ENCODE measurements around the gene ZNF281.

The ZNF281 gene

DNA sequence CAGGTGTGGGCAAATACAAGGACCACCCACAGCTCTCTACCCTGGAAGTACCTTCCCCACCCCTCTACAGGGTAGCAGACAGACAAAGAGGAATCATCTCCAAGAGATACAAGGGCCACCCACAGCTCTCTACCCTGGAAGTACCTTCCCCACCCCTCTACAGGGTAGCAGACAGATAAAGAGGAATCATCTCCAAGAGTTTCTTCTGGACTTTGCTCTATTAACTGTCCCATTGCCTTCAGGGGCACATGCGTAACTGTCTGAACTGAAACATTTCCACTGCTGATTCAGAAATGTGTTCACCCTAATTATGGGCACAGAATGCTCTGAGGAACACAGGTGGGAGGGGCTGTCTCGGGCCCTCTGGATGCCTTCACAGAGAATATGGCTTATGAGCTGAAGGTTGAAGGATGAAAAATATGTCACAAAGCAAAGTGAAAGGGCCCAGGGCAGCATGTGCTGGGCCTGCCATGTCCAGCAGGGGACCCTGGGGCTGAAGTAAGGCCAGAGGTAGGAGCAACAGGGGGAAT lies 43.9 kb downstream of the ZNF281 start:
- Histone ChIP-seq H4K8ac (ENCODE audit: low read depth, low read length) (no peak overlapping the region), H3K4me1 (ENCODE audit: control insufficient read depth in 2 of 2, insufficient read depth in 1 of 2, low read depth in 1 of 2, low read length in 2 of 2) (peaks cover 15 to 27% of the 10 kb centered on the region in 2 donors), H3K27ac (replicated peaks; ENCODE audit: low read length) (no peak overlapping the region), H3K4ac (ENCODE audit: low read length) (no peak overlapping the region), H3K23ac (ENCODE audit: low read depth, low read length, poor library complexity) (no peak overlapping the region), H3K9me3 (replicated peaks in 1 of 2; ENCODE audit: control insufficient read depth in 2 of 2, insufficient read depth in 1 of 2, low read depth in 1 of 2, low read length in 2 of 2) (no peaks in the 10 kb centered on the region), H3K4me2 (ENCODE audit: insufficient read depth, low read length, poor library complexity, severe bottlenecking) (no peak overlapping the region), H2BK120ac (ENCODE audit: low read depth, low read length) (no peak overlapping the region), H2BK5ac (ENCODE audit: low read length) (no peak overlapping the region), H3K36me3 (replicated peaks in 1 of 2; ENCODE audit: control insufficient read depth in 2 of 2, insufficient read depth in 2 of 2, low read length in 2 of 2) (no peaks in the 10 kb centered on the region), H2AFZ (ENCODE audit: low read length) (no peak overlapping the region), H2AK5ac (ENCODE audit: low read depth, low read length) (no peak overlapping the region), H2BK15ac (ENCODE audit: low read length) (no peak overlapping the region), H3K9ac (ENCODE audit: low read depth, low read length, poor library complexity) (no peak overlapping the region), H2BK12ac (ENCODE audit: low read length) (no peak overlapping the region), H3K4me3 (ENCODE audit: low read length in 2 of 2) (no peak overlapping the region), H3K14ac (ENCODE audit: low read length) (no peak overlapping the region), H4K91ac (ENCODE audit: low read depth, low read length, poor library complexity) (no peak overlapping the region), H3K18ac (ENCODE audit: low read length) (no peak overlapping the region), H3K27me3 (ENCODE audit: control insufficient read depth in 3 of 3, insufficient read depth in 3 of 3, low read depth in 1 of 3, low read length in 3 of 3) (no peaks in the 10 kb centered on the region), H3K79me1 (ENCODE audit: low read depth, low read length) (no peaks in the 10 kb centered on the region)
- no CpG with 5 or more reads among the region's 2 CpGs for WGBS, 2 donors (ENCODE audit: extremely low coverage in 2 of 2, insufficient read length in 2 of 2, insufficient replicate concordance in 1 of 2)
- DNase-seq (ENCODE audit: low spot score) = no peak

DNA sequence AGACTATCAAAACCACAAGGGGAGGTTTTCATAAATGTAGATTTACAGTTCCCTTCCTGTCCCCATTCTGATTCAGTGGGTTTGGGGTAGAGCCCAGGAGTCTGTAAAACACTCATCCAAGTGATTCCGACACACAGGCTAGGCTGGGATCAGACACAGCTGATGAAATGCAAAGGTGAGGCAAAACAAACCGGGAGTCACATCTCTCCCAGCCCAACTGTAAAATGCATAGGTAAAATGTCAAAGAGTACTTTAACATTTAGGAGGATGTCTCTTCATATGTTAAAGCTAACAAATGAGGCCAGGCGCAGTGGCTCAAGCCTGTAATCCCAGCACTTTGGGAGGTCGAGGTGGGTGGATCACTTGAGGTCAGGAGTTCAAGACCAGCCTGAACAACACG lies 45.0 kb downstream of the ZNF281 start:
- Histone ChIP-seq H2BK12ac (ENCODE audit: low read length) (no peak overlapping the region), H3K14ac (ENCODE audit: low read length) (no peak overlapping the region), H3K9ac (ENCODE audit: low read depth, low read length, poor library complexity) (no peak overlapping the region), H2BK15ac (ENCODE audit: low read length) (no peak overlapping the region), H3K27me3 (ENCODE audit: control insufficient read depth in 3 of 3, insufficient read depth in 3 of 3, low read depth in 1 of 3, low read length in 3 of 3) (no peaks in the 10 kb centered on the region), H3K18ac (ENCODE audit: low read length) (no peak overlapping the region), H3K4me1 (ENCODE audit: control insufficient read depth in 2 of 2, insufficient read depth in 1 of 2, low read depth in 1 of 2, low read length in 2 of 2) (peaks cover 17 to 27% of the 10 kb centered on the region in 2 donors), H3K79me1 (ENCODE audit: low read depth, low read length) (no peaks in the 10 kb centered on the region), H2BK120ac (ENCODE audit: low read depth, low read length) (no peak overlapping the region), H4K8ac (ENCODE audit: low read depth, low read length) (no peak overlapping the region), H2BK5ac (ENCODE audit: low read length) (no peak overlapping the region), H4K91ac (ENCODE audit: low read depth, low read length, poor library complexity) (no peak overlapping the region), H3K36me3 (replicated peaks in 1 of 2; ENCODE audit: control insufficient read depth in 2 of 2, insufficient read depth in 2 of 2, low read length in 2 of 2) (no peaks in the 10 kb centered on the region), H3K4ac (ENCODE audit: low read length) (no peak overlapping the region), H2AK5ac (ENCODE audit: low read depth, low read length) (no peak overlapping the region), H3K23ac (ENCODE audit: low read depth, low read length, poor library complexity) (no peak overlapping the region), H3K27ac (replicated peaks; ENCODE audit: low read length) (no peak overlapping the region), H3K9me3 (replicated peaks in 1 of 2; ENCODE audit: control insufficient read depth in 2 of 2, insufficient read depth in 1 of 2, low read depth in 1 of 2, low read length in 2 of 2) (no peaks in the 10 kb centered on the region), H3K4me2 (ENCODE audit: insufficient read depth, low read length, poor library complexity, severe bottlenecking) (no peak overlapping the region), H3K4me3 (ENCODE audit: low read length in 2 of 2) (no peak overlapping the region), H2AFZ (ENCODE audit: low read length) (no peak overlapping the region)
- no peak for DNase-seq (ENCODE audit: low spot score)
- WGBS, 2 donors (ENCODE audit: extremely low coverage in 2 of 2, insufficient read length in 2 of 2, insufficient replicate concordance in 1 of 2) = no CpG with 5 or more reads among the region's 5 CpGs

DNA sequence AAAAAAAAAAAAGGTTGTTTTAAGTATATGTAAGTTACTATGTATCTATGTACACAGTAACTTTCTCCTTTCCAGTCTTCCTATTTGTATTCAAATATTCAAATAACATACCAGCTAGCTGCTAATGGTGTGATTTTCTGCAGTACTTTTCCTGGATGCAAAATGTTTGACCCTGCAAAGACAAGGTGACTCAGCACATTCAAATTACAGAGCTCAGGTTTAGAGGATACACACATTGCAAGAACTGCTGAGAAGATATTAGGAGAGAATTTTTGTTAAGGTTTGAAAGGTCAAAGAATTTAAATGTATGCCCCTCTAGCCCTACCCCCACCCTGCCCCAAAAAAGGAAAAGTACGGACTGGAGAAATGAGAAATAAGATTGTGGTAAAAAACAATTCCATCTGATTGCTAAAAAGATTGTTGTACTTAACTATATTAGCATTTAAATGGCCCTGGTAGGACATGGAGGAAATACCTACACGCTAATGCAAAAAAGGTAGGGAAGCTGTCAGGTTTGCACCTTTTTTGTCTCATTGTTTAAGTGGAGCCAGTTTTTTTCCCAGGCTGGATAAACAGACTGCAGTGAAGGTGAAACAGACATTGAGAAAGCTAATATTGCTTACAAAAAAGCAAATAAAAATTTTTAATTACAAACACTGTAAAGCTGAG lies 45.6 kb downstream of the ZNF281 start:
- Histone ChIP-seq H3K79me1 (ENCODE audit: low read depth, low read length) (no peaks in the 10 kb centered on the region), H3K9ac (ENCODE audit: low read depth, low read length, poor library complexity) (no peak overlapping the region), H2BK120ac (ENCODE audit: low read depth, low read length) (no peak overlapping the region), H3K27ac (replicated peaks; ENCODE audit: low read length) (no peak overlapping the region), H4K91ac (ENCODE audit: low read depth, low read length, poor library complexity) (no peak overlapping the region), H3K9me3 (replicated peaks in 1 of 2; ENCODE audit: control insufficient read depth in 2 of 2, insufficient read depth in 1 of 2, low read depth in 1 of 2, low read length in 2 of 2) (no peaks in the 10 kb centered on the region), H3K14ac (ENCODE audit: low read length) (no peak overlapping the region), H2BK5ac (ENCODE audit: low read length) (no peak overlapping the region), H3K4me2 (ENCODE audit: insufficient read depth, low read length, poor library complexity, severe bottlenecking) (no peak overlapping the region), H2BK15ac (ENCODE audit: low read length) (no peak overlapping the region), H3K4me3 (ENCODE audit: low read length in 2 of 2) (no peak overlapping the region), H4K8ac (ENCODE audit: low read depth, low read length) (no peak overlapping the region), H3K18ac (ENCODE audit: low read length) (no peak overlapping the region), H3K23ac (ENCODE audit: low read depth, low read length, poor library complexity) (no peak overlapping the region), H2AFZ (ENCODE audit: low read length) (no peak overlapping the region), H3K36me3 (replicated peaks in 1 of 2; ENCODE audit: control insufficient read depth in 2 of 2, insufficient read depth in 2 of 2, low read length in 2 of 2) (no peaks in the 10 kb centered on the region), H2AK5ac (ENCODE audit: low read depth, low read length) (no peak overlapping the region), H2BK12ac (ENCODE audit: low read length) (no peak overlapping the region), H3K4ac (ENCODE audit: low read length) (no peak overlapping the region), H3K4me1 (ENCODE audit: control insufficient read depth in 2 of 2, insufficient read depth in 1 of 2, low read depth in 1 of 2, low read length in 2 of 2) (peaks cover 15 to 27% of the 10 kb centered on the region in 2 donors), H3K27me3 (ENCODE audit: control insufficient read depth in 3 of 3, insufficient read depth in 3 of 3, low read depth in 1 of 3, low read length in 3 of 3) (no peaks in the 10 kb centered on the region)
- no peak for DNase-seq (ENCODE audit: low spot score)
- no CpG with 5 or more reads among the region's 2 CpGs for WGBS, 2 donors (ENCODE audit: extremely low coverage in 2 of 2, insufficient read length in 2 of 2, insufficient replicate concordance in 1 of 2)

DNA sequence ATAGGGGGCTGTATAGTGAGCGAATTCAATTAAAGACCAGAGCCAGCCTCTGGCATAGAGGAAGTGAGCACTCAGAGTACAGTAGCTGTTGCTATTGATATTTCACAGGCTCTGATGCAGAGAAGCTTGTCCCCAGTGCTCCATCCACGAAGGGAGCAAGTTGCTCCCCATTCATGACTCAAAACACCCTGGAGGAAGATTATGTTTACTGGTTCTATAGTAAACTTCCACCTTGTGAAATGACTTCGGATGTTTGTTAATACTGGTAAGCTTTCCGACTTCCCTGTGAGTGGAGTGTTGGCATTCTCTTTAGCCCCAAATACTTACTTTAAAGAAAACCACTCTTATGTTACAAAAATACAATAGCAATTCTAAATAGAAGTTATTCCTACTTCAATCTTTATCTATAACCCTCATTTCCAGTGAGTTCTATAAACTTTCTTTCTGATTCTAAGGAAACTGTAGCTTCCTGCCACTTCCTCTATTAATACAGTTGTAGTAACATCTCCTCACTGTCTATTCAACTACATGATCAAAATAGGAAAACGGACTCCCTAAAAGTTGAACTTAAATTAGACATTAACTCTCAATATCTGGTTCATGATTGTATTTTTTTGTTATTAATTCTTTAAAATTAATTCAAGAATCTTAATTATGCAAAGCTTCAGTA lies 46.4 kb downstream of the ZNF281 start:
- H2BK120ac ChIP-seq (ENCODE audit: low read depth, low read length) = no peak overlapping the region
- no peak overlapping the region for H2AFZ ChIP-seq (ENCODE audit: low read length)
- H2AK5ac ChIP-seq (ENCODE audit: low read depth, low read length) = no peak overlapping the region
- no peak overlapping the region for H4K91ac ChIP-seq (ENCODE audit: low read depth, low read length, poor library complexity)
- H3K4me1 ChIP-seq (ENCODE audit: control insufficient read depth in 2 of 2, insufficient read depth in 1 of 2, low read depth in 1 of 2, low read length in 2 of 2) = peaks cover 13 to 27% of the 10 kb centered on the region in 2 donors
- H3K79me1 ChIP-seq (ENCODE audit: low read depth, low read length) = no peaks in the 10 kb centered on the region
- DNase-seq (ENCODE audit: low spot score) = no peak
- H3K27me3 ChIP-seq (ENCODE audit: control insufficient read depth in 3 of 3, insufficient read depth in 3 of 3, low read depth in 1 of 3, low read length in 3 of 3) = no peaks in the 10 kb centered on the region
- no peak overlapping the region for H4K8ac ChIP-seq (ENCODE audit: low read depth, low read length)
- H3K4me2 ChIP-seq (ENCODE audit: insufficient read depth, low read length, poor library complexity, severe bottlenecking) = no peak overlapping the region
- no peak overlapping the region for H2BK5ac ChIP-seq (ENCODE audit: low read length)
- H3K14ac ChIP-seq (ENCODE audit: low read length) = no peak overlapping the region
- H3K9me3 ChIP-seq (replicated peaks in 1 of 2; ENCODE audit: control insufficient read depth in 2 of 2, insufficient read depth in 1 of 2, low read depth in 1 of 2, low read length in 2 of 2) = no peaks in the 10 kb centered on the region
- WGBS, 2 donors (ENCODE audit: extremely low coverage in 2 of 2, insufficient read length in 2 of 2, insufficient replicate concordance in 1 of 2) = no CpG with 5 or more reads among the region's 5 CpGs
- H3K4ac ChIP-seq (ENCODE audit: low read length) = no peak overlapping the region
- H3K27ac ChIP-seq (replicated peaks; ENCODE audit: low read length) = peak overlapping the region; percentile 48
- no peak overlapping the region for H2BK12ac ChIP-seq (ENCODE audit: low read length)
- no peak overlapping the region for H3K4me3 ChIP-seq (ENCODE audit: low read length in 2 of 2)
- no peaks in the 10 kb centered on the region for H3K36me3 ChIP-seq (replicated peaks in 1 of 2; ENCODE audit: control insufficient read depth in 2 of 2, insufficient read depth in 2 of 2, low read length in 2 of 2)
- H2BK15ac ChIP-seq (ENCODE audit: low read length) = no peak overlapping the region
- no peak overlapping the region for H3K23ac ChIP-seq (ENCODE audit: low read depth, low read length, poor library complexity)
- no peak overlapping the region for H3K18ac ChIP-seq (ENCODE audit: low read length)
- no peak overlapping the region for H3K9ac ChIP-seq (ENCODE audit: low read depth, low read length, poor library complexity)

All from neuronal stem cell (in vitro differentiated cells).